HG03045 (cell line): ENCODE measurements around the gene ZNF474.

ENCODE experiments used
- ATAC-seq: cut with Tn5 transposase; IDR thresholded peaks from one replicate; pipeline ENCODE4 v1.9.1; 2021; ENCODE audit warnings: mild to moderate bottlenecking, moderate library complexity; ENCODE audit not compliant: unreplicated experiment

The ZNF474 gene

DNA sequence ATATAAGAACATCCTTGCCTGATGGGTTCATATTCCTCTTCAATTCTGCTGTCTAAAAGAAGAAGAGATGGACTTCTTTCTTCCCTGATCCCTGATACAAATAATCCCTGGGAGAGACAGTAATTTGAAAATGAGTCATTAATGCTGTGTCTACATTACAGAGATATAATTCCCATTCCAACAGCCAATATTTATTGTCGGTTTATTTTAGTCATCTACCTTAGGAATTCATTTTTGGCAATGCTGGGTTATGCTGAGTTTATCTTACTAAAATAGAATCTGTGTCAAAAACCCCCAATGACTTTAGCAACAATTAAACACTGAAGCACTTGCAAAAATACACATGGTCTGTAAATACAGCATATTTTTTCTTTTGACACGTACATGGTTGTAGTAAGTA is 23.9 kb downstream of the ZNF474 start:
- no peak for ATAC-seq

DNA sequence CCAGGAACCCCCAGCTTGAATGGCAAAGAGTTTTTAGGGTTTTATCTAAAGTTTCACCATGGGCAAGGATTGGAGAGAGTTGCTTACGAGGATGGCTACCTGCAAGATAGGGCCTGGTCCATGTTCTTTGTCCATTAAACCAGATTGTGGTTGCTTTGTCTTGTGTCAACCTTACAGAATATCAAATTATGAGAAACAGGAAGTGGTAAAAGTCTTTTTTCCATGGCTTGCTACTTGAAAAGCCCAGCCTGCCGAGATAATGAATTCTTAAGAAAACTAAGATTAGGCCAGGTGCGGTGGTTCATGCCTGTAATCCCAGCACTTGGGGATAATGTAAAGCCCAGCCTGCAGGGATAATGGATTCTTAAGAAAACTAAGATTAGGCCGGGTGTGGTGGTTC is 24.4 kb downstream of the ZNF474 start:
- no peak for ATAC-seq

DNA sequence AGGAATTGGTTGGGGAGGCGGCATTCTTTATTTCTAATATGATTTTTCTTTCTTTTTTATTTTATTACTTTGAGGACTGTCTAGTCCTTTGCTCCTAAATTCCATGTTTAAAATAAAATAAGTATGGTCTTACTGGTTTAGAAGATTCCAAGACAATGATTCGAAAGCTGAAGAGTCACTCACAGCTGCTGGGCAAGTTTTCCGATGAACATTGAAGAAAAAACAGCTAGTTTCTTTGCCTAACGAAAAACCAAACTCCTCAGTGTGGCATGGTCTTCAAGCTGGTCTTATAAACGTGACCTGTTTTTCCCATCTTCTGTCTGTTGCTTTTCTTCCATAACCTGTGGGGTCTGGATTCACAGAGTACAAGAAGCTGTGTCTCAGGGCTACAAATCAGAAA is 25.1 kb downstream of the ZNF474 start:
- no peak for ATAC-seq

DNA sequence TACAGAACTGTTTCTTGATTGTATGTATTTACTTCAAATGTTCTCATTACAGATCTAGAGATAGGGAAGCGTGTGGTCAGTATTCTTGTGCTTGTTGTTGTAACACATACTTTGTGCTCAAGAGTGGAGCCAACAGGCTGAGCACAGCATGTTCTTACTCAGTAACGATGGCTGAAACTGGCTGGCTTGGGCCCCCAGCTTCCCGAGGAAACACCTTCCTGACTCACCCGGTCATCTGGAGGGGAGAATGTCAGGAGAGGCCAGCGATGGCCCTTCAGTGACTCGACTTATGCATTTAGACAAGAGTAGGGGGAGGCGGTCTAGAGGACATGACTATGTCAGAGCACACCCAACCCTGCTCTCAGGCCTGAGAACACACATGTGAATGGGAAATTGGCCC is 25.6 kb downstream of the ZNF474 start:
- ATAC-seq = no peak

DNA sequence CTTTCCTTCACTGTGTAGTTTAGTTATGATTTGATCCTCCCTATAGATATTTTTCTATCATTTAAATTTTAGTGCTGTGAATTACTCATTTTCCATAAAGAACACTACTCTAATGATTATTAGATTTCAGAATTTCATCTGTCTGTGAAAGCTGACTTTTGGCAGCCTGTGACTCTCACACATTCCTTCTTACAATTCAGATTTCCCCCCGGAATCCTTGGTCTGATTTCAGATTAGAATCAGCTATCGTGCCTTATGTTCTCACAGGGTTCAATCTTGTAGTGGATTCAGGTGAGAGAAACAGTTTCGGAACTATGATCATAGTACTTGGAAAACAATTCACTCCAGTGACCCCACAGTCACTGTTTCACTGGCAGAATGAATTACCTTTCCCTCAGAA is 26.2 kb downstream of the ZNF474 start:
- ATAC-seq = no peak

DNA sequence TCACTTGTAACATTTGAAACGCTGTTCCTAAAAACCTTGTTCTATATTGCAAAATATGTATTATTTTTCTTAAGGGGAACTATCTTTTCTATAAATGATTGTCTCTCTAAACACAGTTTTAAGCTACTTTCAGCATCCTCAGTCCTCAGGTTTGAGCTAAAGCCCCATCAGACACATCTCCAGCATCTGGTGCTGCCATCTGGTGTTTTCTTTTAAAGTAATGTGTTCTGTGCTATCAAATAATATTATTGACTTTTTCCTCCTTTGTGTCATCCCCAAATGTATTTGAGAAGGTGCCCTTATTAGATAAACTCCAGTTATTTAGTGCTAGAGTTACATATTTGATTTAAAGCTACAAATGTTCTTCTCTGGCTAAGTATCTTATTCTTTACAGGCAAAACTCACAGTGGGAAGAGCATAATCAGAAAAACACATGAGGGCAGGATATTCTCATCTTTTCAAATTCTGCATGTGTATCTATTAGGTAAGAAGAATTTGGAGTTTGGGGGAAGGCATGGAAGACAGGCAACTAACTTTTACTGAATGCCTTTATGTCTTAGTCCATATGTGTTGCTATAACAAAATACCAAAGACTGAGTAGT is 27.5 kb downstream of the ZNF474 start:
- no peak for ATAC-seq

DNA sequence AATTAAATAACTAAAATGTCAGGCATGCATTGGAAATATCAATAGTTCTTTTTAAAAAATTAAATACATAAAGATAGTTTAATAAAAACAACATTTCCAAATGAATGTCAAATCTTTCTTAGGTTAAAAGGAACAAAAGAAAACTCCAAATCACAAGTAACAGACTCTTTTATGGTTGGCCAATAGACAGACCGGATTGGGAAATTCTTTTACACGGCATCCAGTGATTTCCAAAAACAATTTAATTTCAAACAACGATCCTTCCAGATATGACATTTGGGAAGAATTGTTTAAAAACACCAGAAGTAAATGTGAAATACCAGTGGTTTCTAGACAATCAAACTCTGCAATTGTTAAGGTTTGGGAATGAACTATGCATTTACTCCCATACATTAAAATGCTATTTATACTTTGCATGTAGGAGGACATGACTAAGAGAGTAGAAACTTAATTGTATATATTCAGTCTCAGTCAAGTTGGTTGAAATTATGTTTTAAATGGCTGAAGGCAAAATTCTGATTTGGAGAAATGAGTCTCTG is 32.8 kb downstream of the ZNF474 start:
- ATAC-seq = no peak

DNA sequence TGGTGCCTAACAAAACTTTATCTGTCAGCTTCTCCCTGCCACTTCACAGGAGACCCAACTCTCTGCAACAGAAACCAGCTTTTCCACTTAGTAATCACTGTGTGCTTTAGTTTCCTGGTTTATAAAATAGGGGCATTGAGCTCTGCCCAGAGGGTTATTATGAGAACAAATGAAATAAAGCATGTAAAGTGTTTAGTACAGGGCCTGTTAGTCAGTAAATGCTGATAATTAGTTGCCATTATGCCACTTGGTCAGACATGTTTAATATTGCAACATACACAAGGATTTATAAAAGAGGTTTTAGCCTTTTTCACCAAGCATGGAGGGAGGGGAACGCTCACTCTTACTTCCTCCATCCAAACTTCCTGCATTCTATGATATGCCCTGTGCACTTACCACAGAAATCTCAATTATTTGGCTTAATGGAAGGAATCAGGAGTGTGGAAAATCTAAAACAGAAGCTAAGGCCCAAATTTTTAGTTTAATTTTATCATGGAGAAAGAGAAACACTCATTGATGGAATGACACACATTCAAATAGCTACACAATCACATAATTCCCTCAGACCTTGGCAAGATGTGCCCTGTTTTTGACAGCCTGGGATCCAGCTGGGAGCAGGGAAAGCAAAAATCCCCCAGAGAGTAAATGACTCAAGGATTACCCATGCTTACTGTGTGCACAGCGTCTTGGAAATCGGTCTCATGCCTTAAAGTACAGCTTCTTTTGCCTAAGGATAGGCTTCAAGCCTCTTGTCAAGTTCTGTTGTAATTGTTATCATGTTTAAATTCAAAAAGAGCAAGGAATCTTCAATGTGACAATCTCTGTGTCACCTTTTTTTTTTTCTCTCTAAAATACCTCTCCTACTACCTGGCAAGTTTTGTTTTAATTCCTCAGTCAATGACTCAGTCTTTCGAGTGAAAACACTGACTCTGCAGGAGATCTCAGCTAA is 34.0 kb downstream of the ZNF474 start:
- ATAC-seq = no peak

DNA sequence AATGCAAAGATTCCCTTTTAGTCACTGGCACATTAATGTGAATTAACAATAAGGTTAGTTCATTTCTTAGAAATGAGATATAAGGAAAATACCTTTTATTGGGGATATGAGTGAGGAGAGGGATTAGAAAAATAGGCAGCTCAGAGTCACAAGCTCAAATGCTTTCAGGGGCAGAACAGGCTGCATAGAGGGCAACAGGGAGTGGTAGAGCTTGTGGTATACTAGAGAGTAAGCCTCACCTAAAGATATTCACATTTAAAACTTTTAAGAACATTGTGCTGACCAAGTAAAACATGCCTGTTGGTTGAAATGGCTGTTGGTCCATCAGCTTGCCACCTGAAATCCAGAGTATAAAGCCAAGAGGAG is 34.7 kb downstream of the ZNF474 start:
- no peak for ATAC-seq

DNA sequence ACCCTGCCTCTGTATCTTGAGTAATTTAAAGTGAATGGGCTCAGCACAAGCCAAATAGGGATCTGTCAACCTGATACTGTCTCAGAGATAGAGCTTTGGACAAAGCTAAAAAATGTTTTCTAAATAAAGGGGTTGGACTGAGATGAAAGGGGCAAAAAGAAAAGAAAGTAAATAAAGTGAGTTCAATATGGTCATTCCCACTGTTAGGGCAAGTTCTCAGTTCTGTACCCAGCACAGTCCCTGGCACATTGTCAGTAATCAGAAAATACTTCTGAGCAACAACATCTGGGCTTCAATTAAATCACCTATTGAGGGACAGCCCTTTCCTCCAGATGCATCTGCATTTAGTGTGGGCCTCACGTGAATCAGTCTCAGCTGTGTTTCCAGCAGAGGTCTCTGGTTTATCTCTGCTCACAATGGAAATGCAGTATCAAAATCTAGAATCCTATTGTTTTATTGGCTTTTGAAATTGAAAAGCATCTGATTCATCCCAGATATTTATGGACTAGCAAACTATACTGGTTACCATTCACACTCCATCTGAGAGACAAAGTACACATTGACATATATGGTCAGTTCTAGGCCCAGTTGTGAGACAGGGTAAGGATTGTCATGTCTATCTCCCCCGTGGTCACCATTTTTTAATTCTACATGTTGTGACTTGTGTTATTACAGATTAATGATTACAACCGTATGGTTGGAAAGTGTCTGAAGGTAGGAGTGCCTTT is 35.6 kb downstream of the ZNF474 start:
- ATAC-seq = no peak

DNA sequence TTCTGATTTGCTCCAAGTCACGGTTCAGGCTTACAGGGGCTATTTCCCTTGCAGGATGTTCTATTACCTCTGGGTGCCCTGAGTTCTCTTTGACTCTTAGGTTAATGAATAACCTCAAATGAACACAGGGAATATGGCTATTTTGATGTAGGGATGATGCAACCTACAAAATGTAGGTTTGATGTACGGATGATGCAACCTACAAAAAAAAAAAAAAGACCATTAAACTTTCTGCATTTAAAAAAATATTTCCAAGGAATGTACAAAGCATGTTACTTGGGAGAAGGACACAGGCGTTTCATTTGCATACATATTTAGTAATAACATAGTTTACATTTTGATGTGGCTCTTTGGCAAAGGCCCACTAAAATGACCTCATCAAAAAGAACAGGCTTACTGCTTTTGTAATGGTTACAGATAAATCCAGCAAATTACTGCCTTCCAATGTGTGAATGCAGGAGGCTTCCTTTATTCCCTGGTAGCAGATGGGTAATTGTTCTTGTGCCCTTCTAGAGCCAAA is 36.3 kb downstream of the ZNF474 start:
- ATAC-seq = no peak

DNA sequence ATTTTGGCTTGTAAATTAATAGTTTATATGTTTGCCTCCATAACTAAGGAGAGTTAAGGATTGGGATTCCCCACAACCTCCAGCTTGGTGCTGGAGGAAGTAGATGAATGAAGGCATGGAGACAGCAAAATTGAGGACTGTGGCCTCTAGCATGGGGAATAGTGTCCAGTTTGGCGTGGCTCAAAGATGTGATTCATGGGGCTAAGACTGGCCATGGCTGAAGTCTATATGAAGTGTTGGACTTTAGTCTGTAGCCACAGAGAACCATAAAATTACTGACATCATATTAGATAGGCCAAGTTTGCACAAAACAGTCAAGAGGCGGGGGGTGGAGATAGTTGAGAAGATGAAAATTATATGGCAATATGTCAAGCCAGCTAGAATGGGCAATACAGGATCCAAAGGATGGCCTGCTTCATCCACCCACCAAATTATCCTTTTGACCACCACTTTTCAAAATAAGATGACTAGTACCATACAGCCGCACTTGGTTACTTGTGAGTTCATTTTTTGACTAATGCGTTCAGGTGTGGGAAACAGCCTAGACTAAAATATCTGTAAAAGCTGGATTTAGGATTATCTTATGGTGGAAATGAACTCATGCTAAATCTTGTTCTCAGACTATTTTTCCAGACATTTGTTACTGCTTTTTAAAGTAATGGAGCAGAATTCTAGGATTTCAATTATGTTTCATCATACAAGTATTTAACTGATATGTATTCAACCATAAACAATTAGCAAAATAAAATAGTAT is 40.2 kb downstream of the ZNF474 start:
- no peak for ATAC-seq

DNA sequence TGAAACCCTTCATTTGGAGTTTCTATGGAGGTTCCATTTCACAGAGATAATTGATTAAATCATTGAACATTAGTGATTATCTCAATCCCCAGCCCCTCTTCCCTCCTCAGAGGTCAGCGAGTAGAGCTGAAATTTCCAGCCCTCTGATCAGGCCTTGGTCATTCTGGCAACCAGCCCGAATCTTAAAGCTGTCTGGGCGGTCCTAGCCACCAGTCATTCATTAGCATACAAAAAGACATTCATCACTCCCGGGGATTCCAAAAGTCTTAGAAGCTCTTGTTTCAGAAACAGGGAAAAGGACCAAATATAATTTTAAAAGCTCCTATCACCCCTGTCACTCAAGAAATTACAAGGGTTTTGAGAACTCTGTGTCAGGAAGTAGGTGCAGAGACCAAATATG is 41.3 kb downstream of the ZNF474 start:
- no peak for ATAC-seq

DNA sequence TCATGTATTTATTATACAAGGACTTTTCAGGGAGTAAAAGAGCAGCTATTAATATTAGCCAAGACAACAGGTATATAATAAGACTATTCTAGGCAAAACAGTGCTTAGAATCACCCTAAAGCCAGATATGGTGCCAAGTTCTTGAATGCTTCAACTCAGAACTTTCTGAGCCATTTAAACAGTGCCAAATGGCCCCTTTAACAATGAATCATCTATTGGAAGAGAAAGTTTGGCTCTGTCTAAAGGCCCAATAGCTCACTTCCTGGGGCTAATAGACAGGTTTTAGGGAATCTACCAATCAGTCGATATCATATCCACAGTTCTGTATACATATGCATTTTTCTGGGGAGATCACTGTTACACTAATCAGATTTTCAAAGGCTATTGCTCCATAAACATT is 42.9 kb downstream of the ZNF474 start:
- ATAC-seq = no peak

DNA sequence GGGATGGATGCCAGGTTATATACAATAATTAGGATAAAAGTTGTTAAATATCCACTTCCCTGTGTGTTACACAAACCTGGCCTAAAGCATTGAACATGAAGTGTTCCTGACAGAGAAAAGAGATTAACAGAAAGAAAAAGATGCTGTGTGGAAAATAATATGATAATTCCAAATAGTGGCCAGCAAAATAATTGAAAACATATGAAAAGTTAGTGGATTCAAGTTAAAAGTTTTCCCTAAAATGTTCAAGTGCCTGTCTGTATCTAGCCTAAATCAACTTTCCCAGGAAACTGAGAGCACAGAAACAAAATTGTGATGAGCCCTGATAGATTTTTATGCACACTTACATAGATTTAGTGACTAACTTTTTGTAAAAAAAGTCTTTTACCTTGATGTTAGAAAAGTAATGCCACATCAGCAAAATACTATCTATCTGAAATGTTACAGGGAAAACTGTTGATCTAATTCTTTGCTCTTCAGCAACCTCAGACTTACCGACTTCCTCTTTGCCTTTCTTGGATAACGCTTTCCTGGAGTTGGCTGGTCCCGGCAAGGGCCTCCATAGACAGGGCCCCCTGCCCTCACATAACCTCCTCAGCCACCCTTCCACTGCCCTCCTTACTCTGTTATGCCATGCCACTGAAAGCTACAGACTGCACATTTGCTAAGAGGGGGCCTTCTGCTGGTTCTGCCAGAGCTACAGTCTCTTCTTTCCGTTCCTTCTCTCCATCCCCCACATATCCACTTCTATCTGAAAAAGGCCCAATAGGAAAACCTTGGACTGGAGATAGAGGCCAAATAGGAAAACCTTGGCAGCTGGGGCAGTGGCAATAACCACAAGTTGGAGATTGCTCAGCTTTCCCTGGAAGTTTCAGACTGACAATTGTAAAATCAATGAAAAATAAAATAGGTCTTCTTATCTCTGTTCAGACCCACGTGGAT is 44.4 kb downstream of the ZNF474 start:
- no peak for ATAC-seq

DNA sequence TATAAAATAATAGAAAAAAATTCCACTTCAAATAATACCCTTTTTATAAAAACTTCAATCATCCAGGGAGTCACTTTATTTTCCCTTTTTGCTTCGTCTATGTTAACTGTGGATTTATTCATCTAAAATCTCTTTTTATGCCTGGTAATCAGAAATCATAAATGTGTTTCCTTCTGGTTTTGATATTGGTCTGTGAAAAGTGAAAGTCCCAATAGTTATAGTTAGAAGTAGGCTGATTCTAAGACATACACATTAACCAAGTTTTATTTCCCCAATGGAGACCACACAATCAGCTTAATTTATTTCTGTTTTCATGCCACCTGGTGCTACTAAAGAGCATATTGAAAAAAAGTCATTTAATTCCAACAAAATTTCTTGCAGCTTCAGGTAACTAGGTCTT is 45.7 kb downstream of the ZNF474 start:
- no peak for ATAC-seq

DNA sequence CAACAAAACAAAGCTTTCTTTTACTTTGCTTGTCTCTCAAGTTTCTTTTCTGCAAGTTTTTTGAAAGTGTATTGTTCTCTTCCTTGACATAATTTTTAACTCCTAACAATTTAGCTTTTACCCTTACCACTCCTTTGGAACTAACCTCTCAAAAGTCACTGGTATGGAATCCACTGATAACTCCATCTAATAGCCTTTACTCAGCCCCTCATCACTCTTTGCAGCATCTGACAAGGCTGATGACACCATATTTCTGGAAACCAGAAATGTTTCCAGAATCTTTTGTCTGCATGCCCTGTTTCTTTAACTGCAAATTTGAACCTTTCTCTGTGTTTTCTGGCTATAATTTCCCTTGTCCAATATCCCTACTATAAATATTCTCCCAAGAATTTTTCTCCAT is 46.5 kb downstream of the ZNF474 start:
- ATAC-seq = no peak

DNA sequence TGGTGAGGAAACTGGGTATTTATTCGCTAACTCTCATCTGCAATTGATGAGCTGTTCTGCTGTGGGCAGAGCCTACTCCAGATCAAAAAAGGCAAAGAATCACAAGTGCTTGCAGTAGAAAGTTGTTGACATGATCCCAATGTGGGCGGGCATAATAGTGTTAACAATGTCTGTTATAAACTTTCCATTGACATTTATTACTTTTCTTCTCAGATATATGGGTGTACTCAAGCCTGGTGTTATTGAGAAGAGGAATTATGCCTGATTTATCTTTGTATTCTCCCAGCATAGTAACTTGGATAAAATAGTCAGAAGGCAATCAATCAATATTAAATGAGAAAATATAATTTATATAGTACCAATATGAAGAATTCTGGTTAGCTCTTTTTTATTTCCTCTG is 47.8 kb downstream of the ZNF474 start:
- ATAC-seq = no peak

DNA sequence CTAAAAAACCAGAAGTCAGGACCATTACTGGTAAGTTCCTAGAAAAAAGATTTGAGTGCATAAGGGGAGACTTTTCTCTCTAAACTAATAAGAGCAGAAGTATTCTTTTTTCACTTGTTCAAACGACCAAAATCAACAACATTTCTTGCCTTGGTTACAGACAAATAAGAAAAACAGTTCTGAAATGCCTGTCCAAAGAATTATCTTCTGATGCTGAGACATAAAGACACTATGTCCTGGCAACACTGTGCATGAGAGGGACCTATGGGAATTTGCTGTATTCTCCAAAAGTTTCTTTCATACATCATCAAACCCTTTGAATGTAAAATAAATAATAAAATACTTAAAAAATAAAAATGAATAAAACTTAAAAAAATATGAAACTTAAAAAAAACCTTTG is 50.4 kb downstream of the ZNF474 start:
- no peak for ATAC-seq
